Measurements from ENCODE around the gene NSUN6.

Gene NSUN6

GRCh38 chr10:18651324-18652007, at the start of gene NSUN6:
Gene NSUN6 (minus strand): TSS chr10:18651587. CDS start chr10:18651203, 384 bp downstream.
- no peak for TF ChIP-seq CTCF (IDR thresholded peaks at IDR 0.05; ENCODE audit: extremely low read depth, missing control alignments)
- DNase-seq (ENCODE audit: low spot score): peak; percentile 82

- DNase-seq (ENCODE audit: low spot score): no peak
- no peak for TF ChIP-seq CTCF (IDR thresholded peaks at IDR 0.05; ENCODE audit: extremely low read depth, missing control alignments)
Observed at GRCh38 chr10:18699849-18700840, 48.8 kb upstream of the NSUN6 start.

- TF ChIP-seq CTCF (IDR thresholded peaks at IDR 0.05; ENCODE audit: extremely low read depth, missing control alignments): no peak
- no peak for DNase-seq (ENCODE audit: low spot score)
Observed at GRCh38 chr10:18690541-18690940, 39.2 kb upstream of the NSUN6 start.

GRCh38 chr10:18689498-18689897, 38.1 kb upstream of the NSUN6 start:
- DNase-seq (ENCODE audit: low spot score): no peak
- TF ChIP-seq CTCF (IDR thresholded peaks at IDR 0.05; ENCODE audit: extremely low read depth, missing control alignments): no peak

- DNase-seq (ENCODE audit: low spot score): no peak
Observed at GRCh38 chr10:18687706-18688105, 36.3 kb upstream of the NSUN6 start.

GRCh38 chr10:18687195-18687594, 35.8 kb upstream of the NSUN6 start:
- no peak for TF ChIP-seq CTCF (IDR thresholded peaks at IDR 0.05; ENCODE audit: extremely low read depth, missing control alignments)
- DNase-seq (ENCODE audit: low spot score): no peak

More at GRCh38 chr10:18687706-18688105, 36.3 kb upstream of the NSUN6 start:
- no peak for TF ChIP-seq CTCF (IDR thresholded peaks at IDR 0.05; ENCODE audit: extremely low read depth, missing control alignments)

- DNase-seq (ENCODE audit: low spot score): no peak
- TF ChIP-seq CTCF (IDR thresholded peaks at IDR 0.05; ENCODE audit: extremely low read depth, missing control alignments): no peak
Observed at GRCh38 chr10:18685555-18685954, 34.2 kb upstream of the NSUN6 start.

Data from GM20000 (cell line).